Fibroblast of pulmonary artery (primary cell): ENCODE results near the gene ASXL2.

Experiments
- DNase-seq: peaks from one replicate; pipeline ENCODE4 v3.0.0-alpha.2; 2010; ENCODE audit warnings: low read depth
- H3K4me3 ChIP-seq: replicated peaks from 2 replicates; pipeline ENCODE4 v1.5.1; 2011; ENCODE audit warnings: low read depth, mild to moderate bottlenecking, control low read depth, low read length, moderate library complexity
- TF ChIP-seq, protein P1 (sequence below): IDR thresholded peaks from 2 replicates; pipeline ENCODE4 v1.5.1; 2011; ENCODE audit warnings: mild to moderate bottlenecking, control low read depth, low read length, inconsistent platforms; ENCODE audit errors: missing control alignments

The ASXL2 gene

DNA sequence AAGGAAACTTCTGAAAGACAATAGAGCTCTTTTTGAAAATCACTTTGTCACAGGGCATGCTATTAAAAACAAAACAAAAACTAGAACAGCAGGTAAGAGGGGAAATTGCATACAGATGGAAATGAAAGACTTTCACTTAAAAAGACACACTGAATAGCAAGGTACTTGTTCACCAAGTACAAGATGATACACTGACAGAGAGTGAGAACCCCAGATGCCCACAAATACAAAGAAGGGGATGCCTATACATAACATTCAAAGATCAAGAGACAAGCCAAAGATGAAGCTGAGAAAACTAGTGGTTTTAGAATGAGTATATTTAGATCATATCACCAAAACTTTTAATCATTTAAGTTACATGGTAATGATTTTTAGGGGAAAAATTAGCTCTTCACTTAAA, 60.7 kb downstream of the ASXL2 start:
- H3K4me3 ChIP-seq = no peak overlapping the region
- TF ChIP-seq, protein P1, sequence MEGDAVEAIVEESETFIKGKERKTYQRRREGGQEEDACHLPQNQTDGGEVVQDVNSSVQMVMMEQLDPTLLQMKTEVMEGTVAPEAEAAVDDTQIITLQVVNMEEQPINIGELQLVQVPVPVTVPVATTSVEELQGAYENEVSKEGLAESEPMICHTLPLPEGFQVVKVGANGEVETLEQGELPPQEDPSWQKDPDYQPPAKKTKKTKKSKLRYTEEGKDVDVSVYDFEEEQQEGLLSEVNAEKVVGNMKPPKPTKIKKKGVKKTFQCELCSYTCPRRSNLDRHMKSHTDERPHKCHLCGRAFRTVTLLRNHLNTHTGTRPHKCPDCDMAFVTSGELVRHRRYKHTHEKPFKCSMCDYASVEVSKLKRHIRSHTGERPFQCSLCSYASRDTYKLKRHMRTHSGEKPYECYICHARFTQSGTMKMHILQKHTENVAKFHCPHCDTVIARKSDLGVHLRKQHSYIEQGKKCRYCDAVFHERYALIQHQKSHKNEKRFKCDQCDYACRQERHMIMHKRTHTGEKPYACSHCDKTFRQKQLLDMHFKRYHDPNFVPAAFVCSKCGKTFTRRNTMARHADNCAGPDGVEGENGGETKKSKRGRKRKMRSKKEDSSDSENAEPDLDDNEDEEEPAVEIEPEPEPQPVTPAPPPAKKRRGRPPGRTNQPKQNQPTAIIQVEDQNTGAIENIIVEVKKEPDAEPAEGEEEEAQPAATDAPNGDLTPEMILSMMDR = no peak
- DNase-seq = no peak

DNA sequence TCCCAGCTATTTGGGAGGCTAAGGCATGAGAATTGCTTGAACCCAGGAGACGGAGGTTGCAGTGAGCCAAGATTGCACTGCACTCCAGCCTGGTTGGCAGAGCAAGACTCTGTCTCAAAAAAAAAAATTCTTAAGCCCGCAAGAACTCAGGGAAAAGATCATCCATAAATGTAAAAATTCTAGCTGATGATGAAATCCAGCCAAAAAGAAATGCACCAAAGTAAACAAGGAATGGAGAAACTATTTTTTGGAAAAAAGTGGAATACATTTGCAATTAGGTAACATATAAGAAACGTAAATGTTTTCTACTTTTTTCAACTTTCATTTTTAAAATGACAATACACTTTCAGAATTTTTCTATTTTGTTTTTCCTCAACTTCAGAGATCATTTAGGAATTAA, 61.3 kb downstream of the ASXL2 start:
- no peak overlapping the region for H3K4me3 ChIP-seq
- no peak for DNase-seq
- TF ChIP-seq, protein P1 = no peak

DNA sequence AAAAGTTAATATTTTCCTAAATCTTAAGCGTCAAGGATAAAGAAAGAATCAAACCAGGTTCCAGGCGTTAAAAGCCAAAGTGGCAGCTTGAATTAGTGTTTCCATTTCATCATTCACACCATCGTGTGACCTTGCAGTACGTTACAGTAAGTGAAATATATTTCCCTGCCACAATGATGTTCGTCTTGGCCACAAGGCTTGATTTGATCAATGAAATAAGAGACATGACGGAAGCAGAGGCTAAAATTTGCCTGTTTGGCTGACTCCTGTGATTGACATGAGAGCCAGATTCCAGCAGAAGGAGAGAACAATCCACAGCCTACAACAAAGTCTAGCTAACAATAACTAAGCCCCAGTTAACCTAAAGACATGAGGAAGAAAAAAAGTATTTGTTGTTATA, 62.0 kb downstream of the ASXL2 start:
- no peak for DNase-seq
- H3K4me3 ChIP-seq = no peak overlapping the region
- TF ChIP-seq, protein P1 = no peak

DNA sequence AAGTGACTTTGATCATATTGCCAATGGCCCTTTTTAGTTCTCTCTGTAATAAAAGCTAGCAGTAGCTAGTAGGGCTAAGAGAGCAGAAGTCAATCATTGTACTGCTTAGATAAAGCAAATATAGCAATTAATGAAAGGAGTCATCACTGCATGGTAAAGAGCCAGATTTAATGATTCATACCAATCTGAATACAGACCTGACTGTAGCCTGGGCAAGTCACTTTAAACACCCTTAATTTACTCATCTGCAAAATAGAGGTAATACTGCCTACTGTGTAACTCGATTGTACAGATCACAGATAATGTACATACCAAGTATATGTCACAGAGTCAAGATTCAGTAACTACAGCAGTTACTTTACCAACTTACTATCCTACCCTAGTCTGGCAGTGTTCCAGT, 63.6 kb downstream of the ASXL2 start:
- H3K4me3 ChIP-seq = no peak overlapping the region
- TF ChIP-seq, protein P1 = no peak
- no peak for DNase-seq

DNA sequence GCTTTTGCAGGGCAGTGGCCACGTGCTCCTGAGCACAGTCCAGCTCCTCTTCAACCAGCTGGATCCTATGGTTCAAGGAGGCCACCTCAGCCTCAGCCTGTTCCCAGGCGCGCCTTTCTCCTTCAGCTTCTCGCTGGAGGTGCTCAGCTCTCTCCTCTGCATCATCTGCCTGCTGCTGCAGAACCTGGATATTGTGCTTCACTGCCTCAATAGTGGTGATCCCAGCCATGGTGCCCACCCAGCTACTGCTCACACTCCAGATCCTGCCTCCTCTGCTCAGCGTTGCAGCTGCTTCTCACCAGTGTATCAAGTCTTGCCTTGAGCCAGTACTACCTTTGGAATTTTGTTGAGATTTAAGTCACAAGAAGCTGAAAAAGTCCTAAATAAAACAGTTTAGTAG, 67.9 kb downstream of the ASXL2 start:
- DNase-seq = no peak
- TF ChIP-seq, protein P1 = no peak
- no peak overlapping the region for H3K4me3 ChIP-seq

DNA sequence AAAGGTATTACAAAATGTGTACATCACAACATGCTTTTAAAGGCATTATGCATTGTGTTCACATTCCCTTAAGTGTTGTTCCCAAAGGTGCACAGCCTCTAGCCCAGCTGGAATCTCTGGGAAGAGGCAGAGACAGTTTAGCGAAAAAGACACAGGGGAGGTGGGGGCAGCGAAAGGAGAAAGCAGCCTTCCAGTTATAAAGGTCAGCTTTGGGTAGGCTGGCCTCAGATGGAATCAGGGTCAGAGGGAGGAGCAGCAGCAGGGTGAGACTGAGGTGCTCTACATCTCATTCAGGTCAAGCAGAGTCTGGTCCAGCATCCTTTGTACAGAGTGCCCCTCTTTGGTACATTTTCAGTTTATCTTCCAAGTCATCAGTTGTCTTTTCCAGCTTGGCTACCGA, 68.6 kb downstream of the ASXL2 start:
- no peak overlapping the region for H3K4me3 ChIP-seq
- TF ChIP-seq, protein P1 = no peak
- no peak for DNase-seq

DNA sequence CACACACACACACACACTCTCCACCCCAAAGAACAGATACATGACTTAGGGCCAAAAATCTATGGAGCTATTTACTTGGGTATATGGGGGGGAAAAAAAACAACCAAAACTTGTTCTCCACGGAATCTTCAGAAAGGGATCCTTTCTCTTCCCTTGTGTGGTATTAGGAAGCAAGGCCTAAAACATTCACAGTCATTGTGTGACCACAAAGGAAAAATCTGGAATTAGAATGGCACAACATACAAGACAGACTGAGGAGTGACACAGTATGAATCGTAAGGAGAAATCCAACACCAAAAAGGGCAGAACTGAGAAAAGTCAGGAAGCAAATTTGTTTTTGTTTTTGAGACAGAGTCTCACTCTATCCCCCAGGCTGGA, 70.3 kb downstream of the ASXL2 start:
- TF ChIP-seq, protein P1 = no peak
- no peak overlapping the region for H3K4me3 ChIP-seq
- DNase-seq = peak; percentile 18
